Skin epidermis (tissue), 12 donors: ENCODE data around the gene ANAPC10.
"Not testable (repeated sequence)": the region's sequence is repeated elsewhere in the genome, so short reads cannot be mapped to it uniquely, and the experiment has no call there.

ENCODE experiments used
- H3K27ac ChIP-seq, 21 experiments: fragments of 200-600 bp; sonication (generic) in 11 of 21; one replicate each; pipeline ENCODE4 v1.5.0; 2020; ENCODE audit warnings: mild to moderate bottlenecking in 3 of 21, inconsistent platforms in 2 of 21, moderate library complexity in 2 of 21
- H3K4me3 ChIP-seq, 7 experiments: fragments of 200-600 bp; sonication (generic) in 2 of 7; one replicate each; pipeline ENCODE4 v1.5.0; 2020; ENCODE audit warnings: inconsistent platforms in 2 of 7, mild to moderate bottlenecking in 2 of 7, moderate library complexity in 1 of 7

Gene ANAPC10

GRCh38 chr4:145019346-145019745 lies 78.7 kb downstream of the ANAPC10 start:
- Histone ChIP-seq H3K4me3 (no peak overlapping the region), H3K27ac (no peak overlapping the region)

DNA sequence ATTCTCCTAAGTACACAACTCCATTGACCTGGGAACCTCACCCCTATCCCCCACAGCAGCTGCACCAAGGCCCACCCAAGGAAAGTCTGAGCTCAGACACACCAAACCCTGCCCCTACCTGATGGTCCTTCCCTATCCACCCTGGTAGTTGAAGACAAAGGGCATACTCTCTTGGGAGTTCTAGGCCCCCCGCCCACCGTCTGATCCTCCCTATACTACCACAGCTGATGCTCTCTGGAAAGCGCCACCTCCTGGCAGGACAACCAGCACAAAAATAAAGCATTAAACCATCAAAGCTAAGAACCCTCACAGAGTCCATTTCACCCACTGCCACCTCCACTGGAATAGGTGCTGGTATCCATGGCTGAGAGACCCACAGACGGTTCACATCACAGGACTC lies 83.6 kb downstream of the ANAPC10 start:
- no peak overlapping the region for H3K4me3 ChIP-seq

GRCh38 chr4:145012841-145013240 lies 85.2 kb downstream of the ANAPC10 start:
- Histone ChIP-seq H3K27ac (peak overlapping the region in 1 of 21 experiments; percentile 10), H3K4me3 (no peak overlapping the region)

More for the DNA sequence above, 83.6 kb downstream of the ANAPC10 start:
- H3K27ac ChIP-seq = no peak overlapping the region

DNA sequence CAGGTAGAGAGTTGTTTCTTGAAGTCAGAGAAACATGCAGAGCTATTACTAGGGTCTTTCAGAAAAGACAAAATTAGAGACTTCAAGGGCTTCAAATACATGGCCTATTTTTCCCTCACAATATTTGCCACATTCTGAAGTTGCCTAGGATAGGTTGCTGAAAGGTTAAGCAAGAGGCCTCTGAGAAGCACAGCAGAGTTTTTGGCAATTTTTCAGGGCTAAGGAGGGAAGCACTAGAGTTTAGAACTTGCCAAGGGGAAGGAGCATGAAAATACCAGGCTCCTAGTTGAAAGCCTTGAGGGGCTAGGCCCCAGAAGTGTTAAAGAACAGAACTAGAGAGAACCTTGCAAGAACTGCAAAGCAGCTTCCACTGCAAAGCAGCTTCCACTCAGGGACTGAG lies 86.4 kb downstream of the ANAPC10 start:
- Histone ChIP-seq H3K4me3 (no peak overlapping the region), H3K27ac (no peak overlapping the region)

DNA sequence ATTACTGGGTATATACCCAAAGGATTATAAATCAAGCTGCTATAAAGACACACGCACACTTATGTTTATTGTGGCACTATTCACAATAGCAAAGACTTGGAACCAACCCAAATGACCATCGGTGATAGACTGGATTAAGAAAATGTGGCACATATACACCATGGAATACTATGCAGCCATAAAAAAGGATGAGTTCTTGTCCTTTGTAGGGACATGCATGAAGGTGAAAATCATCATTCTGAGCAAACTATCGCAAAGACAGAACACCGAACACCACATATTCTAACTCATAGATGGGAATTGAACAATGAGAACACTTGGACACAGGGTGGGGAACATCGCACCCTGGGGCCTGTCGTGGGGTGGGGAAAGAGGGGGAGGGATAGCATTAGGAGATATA lies 87.7 kb downstream of the ANAPC10 start:
- not testable (repeated sequence) for H3K27ac ChIP-seq, H3K4me3 ChIP-seq

DNA sequence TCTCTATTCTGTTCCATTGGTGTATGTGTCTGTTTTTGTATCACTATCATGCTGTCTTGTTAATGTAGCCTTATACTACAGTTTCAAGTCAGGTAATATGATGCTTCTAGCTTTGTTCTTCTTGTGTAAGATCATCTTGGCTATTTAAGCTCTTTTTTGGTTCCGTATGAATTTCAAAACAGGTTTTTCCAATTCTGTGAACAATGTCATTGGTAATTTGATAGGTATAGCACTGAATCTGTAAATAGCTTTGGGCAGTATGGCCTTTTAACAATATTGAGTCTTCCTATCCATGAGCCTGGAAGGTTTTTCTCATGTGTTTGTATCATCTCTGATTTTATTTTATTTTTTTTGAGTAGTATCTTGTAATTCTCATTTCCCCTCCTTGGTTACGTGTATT lies 94.3 kb downstream of the ANAPC10 start:
- Histone ChIP-seq H3K27ac (no peak overlapping the region), H3K4me3 (no peak overlapping the region)

- no peak overlapping the region for H3K4me3 ChIP-seq
- no peak overlapping the region for H3K27ac ChIP-seq
Measured at GRCh38 chr4:145001635-145002034, 96.4 kb downstream of the ANAPC10 start.

DNA sequence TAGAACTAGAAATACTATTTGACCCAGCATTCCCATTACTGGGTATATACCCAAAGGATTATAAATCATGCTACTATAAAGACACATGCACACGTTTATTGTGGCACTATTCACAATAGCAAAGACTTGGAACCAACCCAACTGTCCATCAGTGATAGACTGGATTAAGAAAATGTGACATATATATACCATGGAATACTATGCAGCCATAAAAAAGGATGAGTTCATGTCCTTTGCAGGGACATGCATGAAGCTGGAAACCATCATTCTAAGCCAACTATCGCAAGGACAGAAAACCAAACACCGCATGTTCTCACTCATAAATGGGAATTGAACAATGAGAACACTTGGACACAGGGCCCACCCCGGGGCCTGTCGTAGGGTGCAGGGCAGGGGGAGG lies 97.3 kb downstream of the ANAPC10 start:
- not testable (repeated sequence) for H3K27ac ChIP-seq, H3K4me3 ChIP-seq

DNA sequence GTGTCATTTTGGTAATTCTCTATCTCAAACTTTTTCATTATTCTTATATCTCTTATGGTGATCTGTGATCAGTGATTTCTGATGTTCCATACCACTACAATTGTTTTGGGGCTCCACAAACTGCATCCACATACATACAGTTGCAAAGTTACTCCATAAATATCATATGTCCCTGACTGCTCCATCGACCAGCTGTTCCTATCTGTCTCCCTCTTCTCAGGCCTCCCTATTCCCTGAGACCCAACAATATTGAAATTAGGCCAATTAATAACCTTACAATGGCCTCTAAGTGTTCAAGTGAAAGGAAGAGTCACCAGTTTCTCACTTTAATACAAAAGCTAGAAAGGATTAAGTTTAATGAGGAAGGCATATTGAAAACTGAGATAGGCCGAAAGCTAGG lies 108.7 kb downstream of the ANAPC10 start:
- no peak overlapping the region for H3K27ac ChIP-seq

GRCh38 chr4:144985531-144985930 lies 112.5 kb downstream of the ANAPC10 start:
- no peak overlapping the region for H3K4me3 ChIP-seq
- no peak overlapping the region for H3K27ac ChIP-seq

More for the DNA sequence above, 108.7 kb downstream of the ANAPC10 start:
- no peak overlapping the region for H3K4me3 ChIP-seq

- H3K4me3 ChIP-seq = no peak overlapping the region
- H3K27ac ChIP-seq = no peak overlapping the region
Measured at GRCh38 chr4:144985014-144985413, 113.0 kb downstream of the ANAPC10 start.

GRCh38 chr4:144984241-144984640 lies 113.8 kb downstream of the ANAPC10 start:
- H3K4me3 ChIP-seq = no peak overlapping the region
- no peak overlapping the region for H3K27ac ChIP-seq

DNA sequence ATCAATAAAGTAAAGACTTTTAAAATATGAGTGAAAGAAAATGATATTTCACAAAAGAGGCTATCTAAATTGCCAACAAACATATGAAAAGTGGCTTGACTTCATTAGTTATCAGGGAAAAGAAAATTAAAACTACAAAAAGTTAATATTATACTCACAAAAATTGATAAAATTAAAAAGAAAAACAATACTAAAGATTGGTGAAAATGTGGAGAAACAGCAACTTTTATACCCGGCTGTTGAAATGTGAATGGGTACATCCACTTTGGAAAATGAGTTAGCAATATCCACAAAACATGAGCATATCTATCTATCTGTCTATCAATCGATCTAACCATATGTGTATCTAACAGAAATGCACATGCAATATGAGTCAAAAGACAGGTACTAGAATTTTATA lies 122.3 kb downstream of the ANAPC10 start:
- H3K4me3 ChIP-seq = no peak overlapping the region
- no peak overlapping the region for H3K27ac ChIP-seq

- no peak overlapping the region for H3K27ac ChIP-seq
- no peak overlapping the region for H3K4me3 ChIP-seq
Measured at GRCh38 chr4:144970597-144970996, 127.4 kb downstream of the ANAPC10 start.

DNA sequence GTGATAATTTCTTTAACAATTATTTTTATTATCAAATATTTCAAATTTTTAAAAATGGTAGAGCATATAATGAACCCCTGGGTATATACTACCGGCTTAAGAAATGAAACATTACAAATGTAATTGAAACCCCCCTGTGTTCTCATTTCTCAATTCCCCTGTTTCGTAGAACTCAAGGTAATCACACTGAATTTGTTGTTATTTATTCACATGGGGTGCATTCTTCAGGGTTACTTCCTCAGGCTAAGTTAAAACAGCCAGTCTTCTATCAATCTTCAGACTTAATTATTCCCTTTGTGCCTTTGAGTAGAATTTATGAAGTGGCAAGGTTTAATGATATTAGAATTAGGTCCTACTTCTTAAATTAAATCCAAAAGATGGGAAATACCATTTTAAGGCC lies 128.2 kb downstream of the ANAPC10 start:
- Histone ChIP-seq H3K27ac (no peak overlapping the region), H3K4me3 (no peak overlapping the region)

GRCh38 chr4:144968606-144969005 lies 129.4 kb downstream of the ANAPC10 start:
- no peak overlapping the region for H3K4me3 ChIP-seq
- no peak overlapping the region for H3K27ac ChIP-seq

- H3K4me3 ChIP-seq = no peak overlapping the region
- no peak overlapping the region for H3K27ac ChIP-seq
Measured at GRCh38 chr4:144967161-144967560, 130.8 kb downstream of the ANAPC10 start.

DNA sequence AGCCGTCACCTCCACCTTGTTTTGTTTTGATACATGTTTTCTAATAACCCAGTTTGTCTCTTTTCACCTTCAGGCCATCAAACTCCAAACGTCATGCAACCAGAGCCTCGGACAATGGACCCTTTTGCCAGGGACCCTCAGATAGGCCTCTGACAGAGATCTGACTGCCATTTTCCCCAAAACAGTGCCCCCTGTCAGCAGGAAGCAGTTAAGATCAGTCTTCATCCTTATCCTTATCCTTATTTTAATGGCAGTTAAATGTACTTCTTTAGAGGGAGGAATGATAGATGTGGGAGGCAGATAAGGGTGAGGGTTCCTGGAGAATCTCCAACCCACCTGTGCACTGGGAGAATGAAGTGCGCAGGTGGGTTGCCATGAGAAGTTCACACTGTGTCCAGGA lies 135.7 kb downstream of the ANAPC10 start:
- no peak overlapping the region for H3K4me3 ChIP-seq

DNA sequence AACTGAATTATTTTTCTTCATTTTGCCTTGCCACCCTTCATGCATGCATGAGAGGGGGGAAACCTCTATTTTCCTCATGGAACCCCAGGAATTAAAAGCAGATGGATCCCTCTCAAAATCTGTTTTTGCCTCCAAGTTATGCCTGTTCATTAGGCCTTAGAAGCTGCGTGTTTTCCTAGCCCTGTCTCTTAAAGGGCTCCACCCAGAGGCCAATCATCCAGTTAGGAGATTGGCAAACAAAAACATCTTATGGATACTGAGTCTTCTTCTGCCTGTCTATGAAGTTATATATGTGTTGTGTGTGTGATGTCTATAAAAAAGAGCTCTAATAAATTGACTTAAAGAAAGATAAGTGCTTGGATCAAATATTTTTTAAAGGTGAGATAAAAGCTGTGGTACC lies 142.9 kb downstream of the ANAPC10 start:
- Histone ChIP-seq H3K4me3 (no peak overlapping the region), H3K27ac (no peak overlapping the region)

More for the DNA sequence above, 135.7 kb downstream of the ANAPC10 start:
- no peak overlapping the region for H3K27ac ChIP-seq

GRCh38 chr4:144954230-144954629 lies 143.8 kb downstream of the ANAPC10 start:
- Histone ChIP-seq H3K4me3 (no peak overlapping the region), H3K27ac (no peak overlapping the region)

DNA sequence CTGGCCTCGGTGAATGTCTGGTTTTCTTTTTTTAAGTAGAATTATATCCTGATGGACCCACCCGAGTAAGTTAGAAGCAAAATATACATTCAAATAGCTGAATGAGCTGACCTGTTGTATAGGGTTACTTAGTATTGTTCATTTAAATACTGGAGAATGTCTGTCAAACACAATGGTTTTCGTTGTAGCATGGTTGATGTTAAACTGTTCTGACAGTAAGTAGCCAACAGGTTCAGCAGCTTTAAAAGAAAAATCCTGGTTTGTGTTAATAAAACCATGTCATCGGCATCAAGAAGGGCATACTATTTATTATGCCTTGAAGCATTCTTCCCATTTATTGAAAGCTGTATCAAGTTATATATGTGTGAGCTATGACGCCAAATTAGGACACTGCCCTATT lies 149.6 kb downstream of the ANAPC10 start:
- Histone ChIP-seq H3K4me3 (no peak overlapping the region), H3K27ac (no peak overlapping the region)

- H3K27ac ChIP-seq = no peak overlapping the region
Measured at GRCh38 chr4:144948009-144948408, 150.0 kb downstream of the ANAPC10 start.

More at GRCh38 chr4:144948009-144948408, 150.0 kb downstream of the ANAPC10 start:
- H3K4me3 ChIP-seq = no peak overlapping the region
